ENCODE measurements around the gene DNAJA4.

- TF ChIP-seq, protein P1, sequence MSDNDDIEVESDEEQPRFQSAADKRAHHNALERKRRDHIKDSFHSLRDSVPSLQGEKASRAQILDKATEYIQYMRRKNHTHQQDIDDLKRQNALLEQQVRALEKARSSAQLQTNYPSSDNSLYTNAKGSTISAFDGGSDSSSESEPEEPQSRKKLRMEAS (IDR thresholded peaks at IDR 0.05; ENCODE audit: low read depth): no peak
- TF ChIP-seq CTCF (IDR thresholded peaks at IDR 0.05): no peak
These were observed 15.2 kb upstream of the DNAJA4 start for GRCh38 chr15:78249131-78249530.
